DOHH2 (cell line): ENCODE data around the gene CSNK1A1.

Experiments used
- H3F3A ChIP-seq: fragments of 200-600 bp; sonication (generic), shearing (Covaris generic); 2 replicates; pipeline ENCODE4 v1.6.0; 2016; ENCODE audit warnings: antibody characterized with exemption, mild to moderate bottlenecking; ENCODE audit not compliant: control insufficient read depth, insufficient read depth
- H3K27ac ChIP-seq: fragments of 200-600 bp; sonication (generic); 2 replicates; pipeline ENCODE4 v1.5.1; 2014; ENCODE audit warnings: low read depth, mild to moderate bottlenecking, low read length, moderate library complexity
- H3K27me3 ChIP-seq: fragments of 200-600 bp; sonication (generic); 2 replicates; pipeline ENCODE4 v1.6.1; 2014; ENCODE audit warnings: mild to moderate bottlenecking, low read length, mixed read lengths; ENCODE audit not compliant: control insufficient read depth
- H3K36me3 ChIP-seq: fragments of 200-600 bp; sonication (generic); 2 replicates; pipeline ENCODE4 v1.6.1; 2014; ENCODE audit warnings: mild to moderate bottlenecking, low read length, moderate library complexity, mixed read lengths; ENCODE audit not compliant: control insufficient read depth
- H3K4me1 ChIP-seq: fragments of 200-600 bp; sonication (generic); 2 replicates; pipeline ENCODE4 v1.6.1; 2014; ENCODE audit warnings: mild to moderate bottlenecking, low read length, mixed read lengths; ENCODE audit not compliant: control insufficient read depth
- H3K4me2 ChIP-seq: fragments of 200-600 bp; sonication (generic); 2 replicates; pipeline ENCODE4 v1.6.0; 2014; ENCODE audit warnings: mild to moderate bottlenecking, low read length, moderate library complexity
- H3K4me3 ChIP-seq: fragments of 200-600 bp; sonication (generic); 2 replicates; pipeline ENCODE4 v1.5.1; 2014; ENCODE audit warnings: mild to moderate bottlenecking, low read length, mixed read lengths
- H3K79me2 ChIP-seq: fragments of 200-600 bp; sonication (generic); 2 replicates; pipeline ENCODE4 v1.6.1; 2014; ENCODE audit warnings: mild to moderate bottlenecking, low read length, mixed read lengths; ENCODE audit not compliant: control insufficient read depth
- H3K9me2 ChIP-seq: fragments of 200-600 bp; sonication (generic); replicated peaks from 2 replicates; pipeline ENCODE4 v1.6.1; 2014; ENCODE audit warnings: mild to moderate bottlenecking, low read length, mixed read lengths; ENCODE audit not compliant: control insufficient read depth
- H3K9me3 ChIP-seq: fragments of 200-600 bp; sonication (generic); 2 replicates; pipeline ENCODE4 v1.6.1; 2014; ENCODE audit warnings: antibody characterized with exemption, low read length, mixed read lengths; ENCODE audit not compliant: control insufficient read depth, insufficient read depth
- H4K20me1 ChIP-seq: fragments of 200-600 bp; sonication (generic); 2 replicates; pipeline ENCODE4 v1.6.0; 2014; ENCODE audit warnings: low read depth, mild to moderate bottlenecking, antibody characterized with exemption, low read length, moderate library complexity; ENCODE audit not compliant: control insufficient read depth, insufficient read depth
- EZH2phosphoT487 ChIP-seq: fragments of 200-600 bp; sonication (generic); IDR thresholded peaks from 2 replicates; pipeline ENCODE4 v1.6.1; 2017; ENCODE audit warnings: borderline replicate concordance, mild to moderate bottlenecking, antibody characterized with exemption, low read length, moderate library complexity, mixed read lengths
- TF ChIP-seq, protein P1 (sequence below): fragments of 200-600 bp; sonication (generic); IDR thresholded peaks from one replicate; pipeline ENCODE4 v1.5.1; 2014; ENCODE audit warnings: antibody characterized with exemption, mild to moderate bottlenecking, low read depth, low read length; ENCODE audit not compliant: poor library complexity, severe bottlenecking

CSNK1A1 gene

GRCh38 chr5:149572576-149573231 lies 21.5 kb upstream of the CSNK1A1 start:
- no peaks in the 10 kb centered on the region for H3K27me3 ChIP-seq
- no peaks in the 10 kb centered on the region for H3K36me3 ChIP-seq
- no peaks in the 10 kb centered on the region for H3K79me2 ChIP-seq
- no peak overlapping the region for H3K4me3 ChIP-seq
- peaks cover 5% of the 10 kb centered on the region; the same call in 1 of the 2 replicates for H3F3A ChIP-seq
- no peaks in the 10 kb centered on the region for H3K9me3 ChIP-seq
- TF ChIP-seq, protein P1, sequence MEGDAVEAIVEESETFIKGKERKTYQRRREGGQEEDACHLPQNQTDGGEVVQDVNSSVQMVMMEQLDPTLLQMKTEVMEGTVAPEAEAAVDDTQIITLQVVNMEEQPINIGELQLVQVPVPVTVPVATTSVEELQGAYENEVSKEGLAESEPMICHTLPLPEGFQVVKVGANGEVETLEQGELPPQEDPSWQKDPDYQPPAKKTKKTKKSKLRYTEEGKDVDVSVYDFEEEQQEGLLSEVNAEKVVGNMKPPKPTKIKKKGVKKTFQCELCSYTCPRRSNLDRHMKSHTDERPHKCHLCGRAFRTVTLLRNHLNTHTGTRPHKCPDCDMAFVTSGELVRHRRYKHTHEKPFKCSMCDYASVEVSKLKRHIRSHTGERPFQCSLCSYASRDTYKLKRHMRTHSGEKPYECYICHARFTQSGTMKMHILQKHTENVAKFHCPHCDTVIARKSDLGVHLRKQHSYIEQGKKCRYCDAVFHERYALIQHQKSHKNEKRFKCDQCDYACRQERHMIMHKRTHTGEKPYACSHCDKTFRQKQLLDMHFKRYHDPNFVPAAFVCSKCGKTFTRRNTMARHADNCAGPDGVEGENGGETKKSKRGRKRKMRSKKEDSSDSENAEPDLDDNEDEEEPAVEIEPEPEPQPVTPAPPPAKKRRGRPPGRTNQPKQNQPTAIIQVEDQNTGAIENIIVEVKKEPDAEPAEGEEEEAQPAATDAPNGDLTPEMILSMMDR: no peak
- no peak for TF ChIP-seq EZH2phosphoT487
- H3K27ac ChIP-seq: no peak overlapping the region
- no peaks in the 10 kb centered on the region for H4K20me1 ChIP-seq
- H3K9me2 ChIP-seq: no peaks in the 10 kb centered on the region
- no peak overlapping the region for H3K4me2 ChIP-seq
- H3K4me1 ChIP-seq: peaks cover 15% of the 10 kb centered on the region

- H3K36me3 ChIP-seq: no peaks in the 10 kb centered on the region
- no peaks in the 10 kb centered on the region for H3K27me3 ChIP-seq
- H3K27ac ChIP-seq: no peak overlapping the region
- no peak overlapping the region for H3K4me2 ChIP-seq
- H4K20me1 ChIP-seq: no peaks in the 10 kb centered on the region
- no peaks in the 10 kb centered on the region for H3K9me2 ChIP-seq
- H3K9me3 ChIP-seq: no peaks in the 10 kb centered on the region
- H3K4me3 ChIP-seq: no peak overlapping the region
- no peaks in the 10 kb centered on the region for H3K79me2 ChIP-seq
- peaks cover 10% of the 10 kb centered on the region; the same call in 1 of the 2 replicates for H3F3A ChIP-seq
- H3K4me1 ChIP-seq: peaks cover 21% of the 10 kb centered on the region
- TF ChIP-seq, protein P1: no peak
Observed at GRCh38 chr5:149572170-149572569, 20.9 kb upstream of the CSNK1A1 start.

- Histone ChIP-seq H3K9me2 (no peaks in the 10 kb centered on the region), H3K79me2 (no peaks in the 10 kb centered on the region), H3K4me3 (no peak overlapping the region), H3K27me3 (no peaks in the 10 kb centered on the region), H4K20me1 (no peaks in the 10 kb centered on the region), H3K27ac (no peak overlapping the region), H3K36me3 (no peaks in the 10 kb centered on the region; the same call in 1 of the 2 replicates), H3K4me2 (no peak overlapping the region), H3K9me3 (no peaks in the 10 kb centered on the region), H3K4me1 (peaks cover 43% of the 10 kb centered on the region), H3F3A (peaks cover 28% of the 10 kb centered on the region)
- TF ChIP-seq EZH2phosphoT487: no peak
- TF ChIP-seq, protein P1: no peak
Observed at GRCh38 chr5:149567226-149567625, 16.0 kb upstream of the CSNK1A1 start.
